Dedifferentiated amniotic fluid mesenchymal stem cell (primary cell): Measurements from ENCODE around the gene UTS2.

Experiments
- DNase-seq: peaks from one replicate; pipeline ENCODE4 v3.0.0-alpha.2; 2016; ENCODE audit errors: extremely low spot score

Gene UTS2, protein sequence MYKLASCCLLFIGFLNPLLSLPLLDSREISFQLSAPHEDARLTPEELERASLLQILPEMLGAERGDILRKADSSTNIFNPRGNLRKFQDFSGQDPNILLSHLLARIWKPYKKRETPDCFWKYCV

GRCh38 chr1:7852804-7853683 lies at the start of gene UTS2:
UTS2 (minus strand) TSS chr1:7853065; CDS start chr1:7853003, 62 bp downstream.
- DNase-seq = no peak

DNA sequence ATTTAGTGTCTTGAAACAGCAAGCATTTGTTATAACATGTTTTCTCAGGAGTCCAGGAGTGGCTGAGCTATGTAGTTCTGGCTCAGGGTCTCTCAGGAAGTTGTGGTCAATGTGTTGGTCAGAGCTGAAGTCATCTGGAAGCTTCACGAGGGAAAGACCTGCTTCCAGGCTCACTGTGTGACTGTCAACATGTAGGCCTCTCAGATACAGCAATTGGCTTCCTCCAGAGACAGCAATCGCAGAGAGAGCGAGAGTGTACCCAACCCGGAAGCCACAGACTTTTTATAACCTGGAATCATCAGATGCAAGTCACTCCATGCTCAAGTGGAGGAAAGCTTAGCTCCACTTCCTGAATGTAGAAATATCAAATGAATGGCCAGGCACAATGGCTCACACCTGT lies 46.9 kb upstream of the UTS2 start:
- no peak for DNase-seq

- DNase-seq = no peak
Observed at GRCh38 chr1:7898962-7899361, 46.1 kb upstream of the UTS2 start.

GRCh38 chr1:7896994-7897393 lies 44.1 kb upstream of the UTS2 start:
- DNase-seq = no peak

DNA sequence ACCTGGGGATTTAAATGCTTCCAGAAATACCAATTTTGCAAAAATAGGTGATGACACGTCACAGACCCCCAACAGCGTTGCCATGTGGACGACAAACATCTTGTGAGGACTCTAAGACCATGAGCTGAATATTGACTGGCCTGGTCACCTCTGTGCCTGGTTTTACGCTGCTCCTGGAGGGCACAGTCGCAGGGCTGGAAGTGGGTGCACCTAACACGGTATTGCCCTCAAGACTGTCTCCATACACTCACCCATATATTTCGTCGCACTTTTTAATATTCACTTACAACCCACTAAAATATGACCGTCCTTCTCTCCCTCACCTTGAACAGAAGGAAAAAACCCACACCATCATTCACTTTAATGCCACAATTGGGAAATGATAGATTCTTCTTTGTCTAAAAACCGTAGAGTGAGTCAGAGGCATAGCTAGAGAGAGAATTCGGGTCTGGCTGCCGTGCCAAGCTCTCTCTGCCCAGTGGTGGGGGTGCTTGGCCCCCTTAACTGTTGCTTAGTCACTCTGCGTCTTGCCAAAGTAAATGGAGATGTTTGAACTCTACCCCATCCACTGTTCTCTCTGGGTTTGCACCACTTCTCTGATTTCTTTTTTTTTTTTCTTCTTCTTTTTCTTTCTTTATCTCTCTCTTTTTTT lies 40.8 kb upstream of the UTS2 start:
- peak; percentile 15 for DNase-seq

DNA sequence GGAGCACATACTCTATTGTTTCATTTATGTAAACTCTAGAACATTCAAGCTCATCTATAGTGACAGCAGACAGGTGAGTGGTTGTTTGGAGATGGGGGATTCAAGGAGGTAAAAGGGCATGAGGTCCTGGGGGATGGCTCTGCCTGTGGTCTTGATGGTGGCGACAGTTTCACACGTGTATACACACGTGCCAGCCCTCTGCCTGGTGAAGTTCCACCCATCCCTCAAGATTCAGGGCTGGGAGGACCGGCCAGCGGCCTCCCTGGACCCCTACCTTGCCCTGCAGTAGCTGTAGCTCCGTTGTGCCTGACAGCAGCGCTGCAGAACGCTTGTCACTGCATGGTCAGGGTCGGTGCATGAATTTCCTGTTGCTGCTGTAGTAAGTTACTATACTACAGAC lies 38.9 kb upstream of the UTS2 start:
- no peak for DNase-seq

DNA sequence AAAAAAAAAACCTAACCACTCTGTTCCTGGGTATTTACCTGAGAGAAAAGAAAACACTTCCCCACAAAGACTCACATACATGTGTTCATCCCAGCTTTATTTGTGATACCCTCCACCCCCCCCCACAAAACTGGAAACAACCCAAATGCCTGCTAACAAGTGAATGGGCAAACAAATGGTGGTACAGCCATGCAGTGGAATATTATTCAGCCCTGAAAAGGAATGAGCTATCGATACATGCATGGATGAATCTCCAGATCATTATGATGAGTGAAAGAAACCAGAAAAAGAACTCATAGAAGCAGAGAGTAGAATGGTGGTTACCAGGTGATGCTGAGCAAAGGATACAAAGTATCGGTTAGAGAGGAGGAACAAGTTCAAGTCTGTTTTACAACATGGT lies 38.0 kb upstream of the UTS2 start:
- DNase-seq = no peak

- no peak for DNase-seq
Observed at GRCh38 chr1:7888248-7889081, 35.6 kb upstream of the UTS2 start.

DNA sequence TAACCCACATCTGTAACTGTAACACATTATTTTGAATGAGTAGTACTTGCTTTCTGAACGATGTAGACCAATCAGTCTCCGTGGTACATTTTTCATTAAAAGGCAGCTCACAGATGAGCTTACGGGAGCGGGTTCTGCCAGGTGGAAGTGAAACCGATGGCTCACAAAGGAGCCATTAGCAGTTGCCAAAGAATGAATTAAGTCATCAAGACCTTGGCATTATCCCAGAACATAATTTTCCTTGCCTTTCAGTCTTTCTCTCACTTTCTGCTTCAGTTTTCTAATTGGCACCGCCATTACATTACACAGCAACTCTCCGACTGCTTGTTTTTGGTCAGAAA lies 33.5 kb upstream of the UTS2 start:
- no peak for DNase-seq

DNA sequence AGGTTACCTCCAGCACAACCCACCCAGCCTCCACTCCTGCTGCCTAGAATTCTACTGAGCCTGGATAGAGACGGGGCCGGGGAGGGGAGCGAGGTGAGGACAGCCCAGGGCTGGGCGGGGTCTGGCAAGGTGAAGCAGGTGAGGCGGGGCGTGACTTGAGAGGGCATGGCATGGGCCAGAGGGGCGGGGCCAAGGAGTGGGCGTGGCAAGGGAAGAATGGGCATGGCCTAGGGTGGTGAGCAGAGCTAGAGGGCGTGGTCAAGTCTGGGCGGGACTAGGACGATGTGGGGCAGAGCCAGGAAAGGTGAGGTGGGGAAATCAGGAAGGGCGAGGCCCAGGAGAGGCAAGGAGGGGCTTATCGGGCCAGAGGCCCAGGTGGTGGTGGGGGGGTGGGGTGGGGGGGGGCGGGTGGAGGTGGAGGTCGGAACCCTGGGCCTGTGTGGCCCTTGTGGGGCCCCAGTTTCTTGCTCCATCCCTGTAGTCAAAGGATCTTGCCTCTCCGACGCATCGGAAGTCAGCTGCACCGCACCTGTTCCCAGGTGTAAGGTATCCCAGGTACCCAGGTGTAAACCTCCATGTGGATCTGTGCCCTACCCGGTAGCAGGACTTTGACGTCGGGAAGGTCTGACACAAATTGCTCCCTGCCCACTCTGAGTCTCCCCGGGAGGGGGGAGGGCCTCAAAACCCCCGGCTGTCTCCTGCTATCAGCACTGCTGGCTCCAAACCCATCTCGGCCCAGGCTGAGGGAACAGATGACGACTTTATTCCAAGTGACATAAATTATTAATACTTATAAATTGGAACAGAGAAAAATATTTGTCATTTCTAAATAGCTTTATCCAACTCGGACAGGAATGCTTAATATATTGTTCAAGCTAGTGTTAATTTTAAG lies 32.9 kb upstream of the UTS2 start:
- no peak for DNase-seq

GRCh38 chr1:7884757-7885156 lies 31.9 kb upstream of the UTS2 start:
- no peak for DNase-seq

DNA sequence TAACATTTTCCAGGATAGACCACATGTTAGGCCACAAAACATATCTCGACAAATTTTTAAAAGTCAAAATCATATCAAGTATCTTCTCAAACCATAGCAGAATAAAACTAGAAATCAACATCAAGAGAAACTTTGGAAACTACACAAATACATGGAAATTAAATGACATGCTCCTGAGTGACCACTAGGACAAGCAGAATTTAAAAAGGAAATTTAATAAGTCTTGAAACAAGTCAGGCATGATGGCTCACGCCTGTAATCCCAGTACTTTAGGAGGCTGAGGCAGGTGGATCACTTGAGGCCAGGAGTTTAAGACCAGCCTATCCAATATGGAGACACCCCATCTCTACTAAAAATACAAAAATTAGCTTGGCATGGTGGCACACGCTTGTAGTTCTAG lies 26.4 kb upstream of the UTS2 start:
- no peak for DNase-seq

- no peak for DNase-seq
Observed at GRCh38 chr1:7878027-7878426, 25.2 kb upstream of the UTS2 start.

GRCh38 chr1:7873801-7874795 lies 21.2 kb upstream of the UTS2 start:
- no peak for DNase-seq

- DNase-seq = no peak
Observed at GRCh38 chr1:7871136-7871535, 18.3 kb upstream of the UTS2 start.

GRCh38 chr1:7869136-7869920 lies 16.5 kb upstream of the UTS2 start:
- no peak for DNase-seq

GRCh38 chr1:7868070-7868780 lies 15.4 kb upstream of the UTS2 start:
- no peak for DNase-seq

DNA sequence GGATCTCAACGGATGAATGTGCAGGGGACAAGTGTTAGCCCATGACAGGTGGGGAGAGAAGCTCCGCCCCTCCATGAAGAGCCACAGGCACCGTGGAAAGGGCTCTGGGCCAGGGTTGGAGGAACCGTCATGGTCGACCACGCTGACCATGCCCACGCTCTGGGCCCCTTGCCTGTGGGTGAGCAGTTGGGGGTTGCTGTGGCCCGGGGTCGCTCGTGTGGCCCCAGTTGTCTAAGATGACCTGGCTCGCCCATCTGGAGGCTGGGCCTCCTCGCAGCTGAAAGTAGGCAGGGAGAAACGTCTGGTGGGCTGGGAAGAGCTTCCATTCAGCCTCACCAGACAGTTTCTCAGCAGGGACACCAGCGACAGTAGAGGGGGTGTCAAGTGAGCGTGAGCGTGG lies 13.1 kb upstream of the UTS2 start:
- DNase-seq = no peak
